A673 (cell line): ENCODE data around the gene CHCHD3. TPM values are rescaled to one million over a fixed set of nuclear protein-coding genes. Genes with fewer than 3 reads are reported as not detected.
A peak's percentile ranks its signal among the peaks of the same experiment; 100 is the strongest.

Experiments
- BruUV-seq: library from RNA; stranded (reverse); fragments of 400-500 nt; replicated peaks from 2 replicates; lab custom pipeline; 2021; lab: Mats Ljungman, UMichigan
- CTCF ChIA-PET: fragments of 300-600 bp; sonication (Branson Sonifier 250); formaldehyde crosslinking; loops from one replicate; lab custom pipeline; 2022; ENCODE audit warnings: antibody characterized with exemption; lab: Charles Lee
- POLR2A ChIA-PET: fragments of 300-600 bp; sonication (Branson Sonifier 250); formaldehyde crosslinking; loops from one replicate; lab custom pipeline; 2022; ENCODE audit warnings: antibody characterized with exemption; ENCODE audit not compliant: low non-redundant PET; lab: Charles Lee
- DNase-seq: peaks from one replicate; pipeline ENCODE4 v3.0.0-alpha.2; 2015; ENCODE audit warnings: low spot score
- H3K27ac ChIP-seq: fragments of 200-600 bp; sonication (generic); 2 replicates; pipeline ENCODE4 v1.5.1; 2016; ENCODE audit warnings: mixed run types, low read depth, mild to moderate bottlenecking, mixed read lengths, antibody characterized with exemption, low read length; ENCODE audit not compliant: poor library complexity, severe bottlenecking
- H3K27me3 ChIP-seq: fragments of 200-600 bp; sonication (generic); replicated peaks from 2 replicates; pipeline ENCODE4 v1.6.1; 2017; ENCODE audit warnings: mixed run types, low read depth, mild to moderate bottlenecking, mixed read lengths, antibody characterized with exemption, low read length; ENCODE audit not compliant: insufficient read depth, poor library complexity
- H3K36me3 ChIP-seq: fragments of 200-600 bp; sonication (generic); 2 replicates; pipeline ENCODE4 v1.6.1; 2016; ENCODE audit warnings: mixed run types, mild to moderate bottlenecking, mixed read lengths, antibody characterized with exemption, low read length; ENCODE audit not compliant: insufficient read depth, poor library complexity, severe bottlenecking
- H3K4me1 ChIP-seq: fragments of 200-600 bp; sonication (generic); 2 replicates; pipeline ENCODE4 v1.6.1; 2017; ENCODE audit warnings: mixed run types, mild to moderate bottlenecking, mixed read lengths, antibody characterized with exemption, low read length; ENCODE audit not compliant: insufficient read depth, poor library complexity, severe bottlenecking
- H3K4me3 ChIP-seq: fragments of 200-600 bp; sonication (generic); 2 replicates; pipeline ENCODE4 v1.5.1; 2016; ENCODE audit warnings: low read depth, mixed run types, mild to moderate bottlenecking, mixed read lengths, low read length; ENCODE audit not compliant: poor library complexity, severe bottlenecking
- H3K9me3 ChIP-seq: fragments of 200-600 bp; sonication (generic); 2 replicates; pipeline ENCODE4 v1.6.1; 2016; ENCODE audit warnings: mixed run types, low read depth, mild to moderate bottlenecking, mixed read lengths, antibody characterized with exemption, low read length; ENCODE audit not compliant: poor library complexity, severe bottlenecking
- CTCF ChIP-seq: fragments of 300-800, 200-600 bp; sonication (generic); conservative IDR thresholded peaks from 2 replicates; pipeline ENCODE4 v1.5.1; 2017; ENCODE audit warnings: low read depth, mild to moderate bottlenecking, antibody characterized with exemption, low read length, moderate library complexity, mixed read lengths
- EZH2 ChIP-seq: fragments of 200-600 bp; sonication (generic); IDR thresholded peaks from 2 replicates; pipeline ENCODE4 v1.6.1; 2017; ENCODE audit warnings: borderline replicate concordance, low read depth, mild to moderate bottlenecking, mixed read lengths, antibody characterized with exemption, low read length; ENCODE audit not compliant: poor library complexity, severe bottlenecking
- intact Hi-C: fragments of 100-400 bp; cut with micrococcal nuclease; formaldehyde crosslinking; loops from one replicate; pipeline ENCODE4 v1.10.0; 2022; ENCODE audit not compliant: unreplicated experiment
- total RNA-seq: library from RNA; stranded (reverse); gene quantifications from 2 replicates; pipeline ENCODE4 v1.2.3, GENCODE V29; 2021

The CHCHD3 gene
- total RNA-seq, 1 experiment from 2014 or later = 128 TPM

GRCh38 chr7:132934017-132934416 lies 147.9 kb downstream of the CHCHD3 start:
- TF ChIP-seq EZH2 (no peak), CTCF (no peak)
- no peak overlapping the region for H3K4me3 ChIP-seq
- no peaks in the 10 kb centered on the region for H3K9me3 ChIP-seq
- no peaks in the 10 kb centered on the region for H3K27me3 ChIP-seq
- ChIA-PET CTCF (no interaction called here), POLR2A (no interaction called here)
- peaks cover 21% of the 10 kb centered on the region for H3K4me1 ChIP-seq
- no peak overlapping the region for H3K27ac ChIP-seq
- intact Hi-C loops = no loop called here
- DNase-seq = no peak
- BruUV-seq = no TSS peak
- peaks cover 4% of the 10 kb centered on the region for H3K36me3 ChIP-seq

DNA sequence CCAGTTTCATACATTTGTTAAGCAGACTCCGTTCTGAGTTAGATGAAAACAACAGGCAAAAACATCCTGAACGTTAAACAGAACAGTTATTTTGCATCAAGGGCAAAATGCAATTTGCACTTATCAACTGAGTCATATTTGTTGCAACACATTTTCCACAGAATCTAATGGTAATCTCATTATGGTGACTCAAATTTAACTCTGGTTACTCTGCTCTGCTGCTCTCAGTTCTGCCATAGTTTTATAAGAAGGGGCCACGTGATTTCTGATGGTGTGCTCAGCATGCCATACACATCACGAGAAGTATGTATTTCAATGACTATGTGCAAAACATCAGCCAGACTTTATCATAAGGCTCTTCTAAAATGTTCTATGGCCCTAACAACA lies 148.8 kb downstream of the CHCHD3 start:
- peak; percentile 78 for DNase-seq
- Histone ChIP-seq H3K27ac (peak overlapping the region; percentile 74), H3K4me1 (peaks cover 21% of the 10 kb centered on the region), H3K27me3 (no peaks in the 10 kb centered on the region), H3K36me3 (peaks cover 4% of the 10 kb centered on the region), H3K9me3 (no peaks in the 10 kb centered on the region), H3K4me3 (no peak overlapping the region)
- ChIA-PET POLR2A (no interaction called here), CTCF (no interaction called here)
- TF ChIP-seq EZH2 = no peak
- TF ChIP-seq CTCF = no peak
- no TSS peak for BruUV-seq
- intact Hi-C loops = no loop called here

DNA sequence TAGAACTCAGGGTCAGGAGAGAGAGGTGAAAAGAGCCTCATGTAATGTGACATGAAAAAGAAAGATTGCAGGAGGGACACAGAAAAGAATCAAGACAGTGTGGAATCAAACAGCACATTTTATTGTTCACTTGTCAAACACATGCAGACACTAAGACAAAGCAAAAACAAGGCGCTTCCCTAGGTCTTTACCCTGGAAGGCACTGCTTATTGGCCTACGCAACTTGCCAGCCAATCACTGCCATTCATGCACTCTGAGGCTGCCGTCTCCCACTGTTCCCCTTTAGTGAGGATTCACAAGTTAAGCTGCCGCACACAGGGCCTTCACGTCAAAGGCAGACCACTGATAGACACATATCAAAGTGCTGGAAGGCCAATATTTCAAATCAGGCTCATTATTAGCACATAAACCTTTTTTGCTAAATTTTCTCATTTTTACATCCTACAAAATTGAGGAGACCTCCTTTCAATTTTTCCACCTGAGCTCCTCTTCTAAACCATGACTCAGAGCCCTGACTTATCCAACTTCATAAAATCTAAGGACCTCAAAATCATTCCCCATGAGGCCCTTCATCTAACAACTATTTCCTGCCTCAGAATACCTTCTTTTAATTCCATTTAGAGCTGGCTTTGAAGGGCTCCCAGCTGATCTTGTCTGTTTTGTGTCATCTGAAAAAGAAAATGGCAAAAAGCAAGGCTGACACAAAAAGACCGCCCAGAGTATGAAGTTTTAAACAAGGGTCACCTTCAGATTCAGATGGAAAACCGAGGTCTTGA lies 149.4 kb downstream of the CHCHD3 start:
- ChIA-PET CTCF (no interaction called here), POLR2A (no interaction called here)
- BruUV-seq = no TSS peak
- no peak overlapping the region for H3K4me3 ChIP-seq
- H3K4me1 ChIP-seq = peaks cover 21% of the 10 kb centered on the region
- peak; percentile 69 for DNase-seq
- no peaks in the 10 kb centered on the region for H3K9me3 ChIP-seq
- H3K27ac ChIP-seq = peak overlapping the region; percentile 74
- no peak for TF ChIP-seq CTCF
- no peak for TF ChIP-seq EZH2
- H3K36me3 ChIP-seq = peaks cover 4% of the 10 kb centered on the region
- no peaks in the 10 kb centered on the region for H3K27me3 ChIP-seq
- intact Hi-C loops = no loop called here
